ENCODE measurements around the gene DLG4.

- TF ChIP-seq CTCF (IDR thresholded peaks at IDR 0.05): no peak
- TF ChIP-seq EZH2 (IDR thresholded peaks at IDR 0.05; ENCODE audit: borderline replicate concordance, insufficient read depth, low read depth, low read length, poor library complexity, severe bottlenecking): no peak
These were observed 73.5 kb downstream of the DLG4 start for GRCh38 chr17:7146115-7146514.

All from B cell (primary cell).